Stimulated activated CD4-positive, alpha-beta T cell treated with anti-CD3 and anti-CD28 coated beads, Interleukin-4, amount 100 ng/mL, for 48 hours (primary cell): ENCODE measurements around the gene PLXNB2.
A peak's percentile ranks its signal among the peaks of the same experiment; 100 is the strongest.
"Not testable (repeated sequence)": the region's sequence is repeated elsewhere in the genome, so short reads cannot be mapped to it uniquely, and the experiment has no call there.

Experiments
- DNase-seq, 2 donors: peaks; one replicate each; pipeline ENCODE4 v3.0.0-alpha.2; 2020; ENCODE audit warnings: low read depth in 2 of 2

The PLXNB2 gene, protein sequence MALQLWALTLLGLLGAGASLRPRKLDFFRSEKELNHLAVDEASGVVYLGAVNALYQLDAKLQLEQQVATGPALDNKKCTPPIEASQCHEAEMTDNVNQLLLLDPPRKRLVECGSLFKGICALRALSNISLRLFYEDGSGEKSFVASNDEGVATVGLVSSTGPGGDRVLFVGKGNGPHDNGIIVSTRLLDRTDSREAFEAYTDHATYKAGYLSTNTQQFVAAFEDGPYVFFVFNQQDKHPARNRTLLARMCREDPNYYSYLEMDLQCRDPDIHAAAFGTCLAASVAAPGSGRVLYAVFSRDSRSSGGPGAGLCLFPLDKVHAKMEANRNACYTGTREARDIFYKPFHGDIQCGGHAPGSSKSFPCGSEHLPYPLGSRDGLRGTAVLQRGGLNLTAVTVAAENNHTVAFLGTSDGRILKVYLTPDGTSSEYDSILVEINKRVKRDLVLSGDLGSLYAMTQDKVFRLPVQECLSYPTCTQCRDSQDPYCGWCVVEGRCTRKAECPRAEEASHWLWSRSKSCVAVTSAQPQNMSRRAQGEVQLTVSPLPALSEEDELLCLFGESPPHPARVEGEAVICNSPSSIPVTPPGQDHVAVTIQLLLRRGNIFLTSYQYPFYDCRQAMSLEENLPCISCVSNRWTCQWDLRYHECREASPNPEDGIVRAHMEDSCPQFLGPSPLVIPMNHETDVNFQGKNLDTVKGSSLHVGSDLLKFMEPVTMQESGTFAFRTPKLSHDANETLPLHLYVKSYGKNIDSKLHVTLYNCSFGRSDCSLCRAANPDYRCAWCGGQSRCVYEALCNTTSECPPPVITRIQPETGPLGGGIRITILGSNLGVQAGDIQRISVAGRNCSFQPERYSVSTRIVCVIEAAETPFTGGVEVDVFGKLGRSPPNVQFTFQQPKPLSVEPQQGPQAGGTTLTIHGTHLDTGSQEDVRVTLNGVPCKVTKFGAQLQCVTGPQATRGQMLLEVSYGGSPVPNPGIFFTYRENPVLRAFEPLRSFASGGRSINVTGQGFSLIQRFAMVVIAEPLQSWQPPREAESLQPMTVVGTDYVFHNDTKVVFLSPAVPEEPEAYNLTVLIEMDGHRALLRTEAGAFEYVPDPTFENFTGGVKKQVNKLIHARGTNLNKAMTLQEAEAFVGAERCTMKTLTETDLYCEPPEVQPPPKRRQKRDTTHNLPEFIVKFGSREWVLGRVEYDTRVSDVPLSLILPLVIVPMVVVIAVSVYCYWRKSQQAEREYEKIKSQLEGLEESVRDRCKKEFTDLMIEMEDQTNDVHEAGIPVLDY (N-terminal part only)

DNA sequence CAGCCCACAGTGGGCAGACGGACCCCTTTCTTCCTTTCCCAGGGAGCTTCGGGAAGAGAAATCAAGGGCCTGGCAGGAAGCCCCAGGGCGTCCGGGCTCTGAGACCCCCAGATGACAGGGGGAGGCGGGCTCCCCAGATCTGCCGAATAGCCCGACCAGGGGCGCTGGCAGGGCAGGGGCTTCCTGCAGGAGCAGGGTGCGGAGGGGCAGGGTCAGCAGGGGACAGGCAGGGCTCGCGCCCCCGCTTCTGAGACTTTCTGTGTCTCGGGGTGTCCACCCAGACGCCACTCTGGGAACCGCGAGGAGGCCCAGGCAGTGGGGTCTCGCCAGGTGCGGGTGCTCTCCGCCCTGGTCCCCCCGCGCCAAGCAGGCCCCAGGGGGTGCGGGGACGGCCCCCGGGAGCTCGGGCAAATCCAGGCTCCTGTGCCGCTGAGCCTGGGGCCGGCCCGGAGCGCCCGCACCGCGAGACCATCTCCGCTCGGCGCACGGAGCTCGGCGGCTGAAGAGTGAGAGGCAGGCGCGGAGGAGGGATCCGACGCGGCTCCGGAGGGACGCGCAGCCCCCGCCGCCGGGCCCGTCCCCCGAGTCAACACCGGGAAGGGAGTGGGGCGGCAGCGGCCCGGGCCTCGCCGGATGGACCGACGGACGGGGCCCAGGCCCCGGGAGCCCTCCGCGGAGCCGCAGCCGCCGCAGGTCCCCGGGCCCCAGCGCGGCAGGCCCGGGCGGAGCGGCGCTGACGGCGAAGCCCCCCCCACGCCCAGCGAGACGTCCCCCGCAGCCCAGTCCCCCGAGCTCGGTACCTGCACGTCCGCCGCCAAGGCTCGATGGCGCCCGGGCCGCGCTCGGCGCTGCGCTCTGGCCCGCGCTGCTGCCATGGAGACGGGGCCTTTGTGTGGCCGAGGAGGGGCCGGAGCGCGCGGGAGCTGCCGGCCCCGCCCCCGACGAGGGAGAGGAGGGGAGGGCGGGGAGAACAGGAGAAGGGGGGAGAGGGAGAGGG is at the start of gene PLXNB2:
Gene PLXNB2, minus strand, starts transcription at position 894 of the 997 bp plus-strand sequence. CDS start 17,062 bp downstream, outside the sequence.
- DNase-seq = peak in 1 of 2 donors; percentile 23

DNA sequence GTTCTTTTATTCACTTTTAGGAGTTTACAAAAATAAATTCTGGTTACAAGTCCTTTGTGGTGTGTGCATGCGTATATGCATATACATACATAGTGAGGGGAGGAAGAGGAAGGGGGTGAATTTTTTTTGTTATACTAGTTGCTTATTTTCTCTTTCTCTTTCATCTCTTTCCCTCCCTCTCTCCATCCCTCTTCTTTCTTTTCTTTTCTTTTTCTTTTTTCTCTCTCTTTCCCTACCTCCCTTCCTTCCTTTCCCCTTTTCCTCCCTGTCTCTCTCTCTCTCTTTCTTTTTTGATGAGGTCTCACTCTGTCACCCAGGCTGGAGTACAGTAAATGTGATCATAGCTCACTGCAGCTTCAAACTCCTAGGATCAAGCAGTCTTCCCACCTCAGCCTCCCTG is 49.8 kb upstream of the PLXNB2 start:
- no peak for DNase-seq

DNA sequence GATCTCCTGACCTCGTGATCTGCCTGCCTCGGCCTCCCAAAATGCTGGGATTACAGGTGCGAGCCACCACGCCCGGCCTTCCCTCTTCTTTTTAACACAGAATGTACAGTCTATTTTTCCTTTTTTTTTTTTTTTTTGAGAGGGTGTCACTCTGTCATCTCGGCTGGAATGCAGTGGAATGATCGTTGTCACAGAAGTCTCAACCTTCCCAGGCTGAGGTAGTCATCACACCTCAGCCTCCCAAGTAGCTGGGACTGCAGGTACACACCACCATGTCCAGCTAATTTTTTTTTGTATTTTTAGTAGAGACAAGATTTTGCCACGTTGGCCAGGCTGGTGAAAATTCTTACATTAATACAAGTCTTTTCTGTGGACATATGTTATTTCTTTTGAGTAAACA is 48.7 kb upstream of the PLXNB2 start:
- no peak for DNase-seq

DNA sequence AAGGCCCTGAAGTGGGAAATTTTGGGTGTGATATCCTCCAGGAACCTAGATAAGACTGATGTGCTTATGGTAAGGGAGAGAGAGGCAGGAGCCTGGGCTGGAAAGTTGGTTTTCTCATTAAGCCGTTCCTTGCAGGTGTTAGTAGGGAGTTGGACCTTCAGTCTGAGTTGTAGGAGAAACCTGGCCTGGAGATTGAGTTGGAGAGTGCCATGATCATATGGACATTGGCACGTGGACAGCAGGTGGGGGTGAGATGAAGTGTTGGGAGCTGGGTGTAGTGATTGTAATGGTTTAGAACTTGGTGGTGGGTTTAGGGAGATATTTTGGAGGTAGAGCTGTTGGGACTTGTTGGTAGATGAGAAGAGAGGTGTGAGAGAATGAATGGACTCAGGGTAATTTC is 40.6 kb upstream of the PLXNB2 start:
- no peak for DNase-seq

DNA sequence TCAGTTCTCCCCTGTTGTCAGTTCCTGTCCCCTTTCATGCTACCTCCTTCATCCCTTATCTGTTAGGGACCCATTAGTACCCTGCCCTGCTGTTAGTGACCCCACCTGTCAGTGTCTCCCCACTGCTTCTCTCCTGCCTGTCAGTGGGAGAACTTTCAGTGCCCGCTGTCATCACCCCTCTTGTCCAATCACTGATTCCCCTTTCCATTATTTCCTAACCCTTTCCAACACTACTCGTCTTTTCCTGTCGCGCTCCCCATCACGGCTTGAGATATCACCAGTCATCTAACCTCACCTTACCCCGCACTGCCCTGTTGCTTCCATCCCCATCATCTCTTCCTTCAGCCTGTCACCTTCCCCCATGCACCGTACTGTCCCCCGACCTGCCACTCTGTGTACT is 39.7 kb upstream of the PLXNB2 start:
- no peak for DNase-seq

DNA sequence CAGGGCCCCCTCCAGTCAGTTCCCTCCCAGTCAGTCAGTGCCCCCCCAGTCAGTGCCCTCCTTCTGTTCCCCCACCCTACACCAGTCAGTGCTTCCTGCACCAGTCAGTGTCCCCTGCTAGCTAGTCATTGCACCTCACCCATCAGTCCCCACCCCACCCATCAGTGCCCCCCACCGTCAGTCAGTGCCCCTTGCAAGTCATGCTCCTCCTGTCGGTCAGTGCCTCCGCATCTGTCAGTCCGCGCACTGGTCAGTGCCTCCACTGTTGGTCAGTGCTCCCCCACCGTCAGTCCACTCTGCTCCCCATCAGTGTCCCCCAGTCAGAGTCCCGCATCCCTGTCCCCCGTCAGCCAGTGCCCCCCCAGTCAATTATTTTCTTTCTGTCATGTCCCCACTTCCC is 39.0 kb upstream of the PLXNB2 start:
- no peak for DNase-seq

DNA sequence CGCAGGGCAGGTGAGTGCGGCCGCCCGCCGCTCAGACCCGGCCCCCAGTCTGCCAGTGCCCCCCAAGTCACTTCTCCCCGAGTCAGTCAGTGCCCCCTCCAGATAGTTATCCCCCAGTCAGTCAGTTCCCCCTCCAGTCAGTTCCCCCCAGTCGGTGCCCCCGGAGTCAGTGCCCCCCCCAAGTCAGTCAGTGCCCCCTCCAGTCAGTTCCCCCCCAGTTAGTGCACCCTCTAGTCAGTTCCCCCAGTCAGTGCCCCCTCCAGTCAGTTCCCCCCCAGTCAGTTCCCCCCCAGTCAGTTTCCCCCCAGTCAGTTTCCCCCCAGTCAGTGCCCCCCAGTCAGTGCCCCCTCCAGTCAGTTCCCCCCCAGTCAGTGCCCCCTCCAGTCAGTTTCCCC is 36.1 kb upstream of the PLXNB2 start:
- no peak for DNase-seq

DNA sequence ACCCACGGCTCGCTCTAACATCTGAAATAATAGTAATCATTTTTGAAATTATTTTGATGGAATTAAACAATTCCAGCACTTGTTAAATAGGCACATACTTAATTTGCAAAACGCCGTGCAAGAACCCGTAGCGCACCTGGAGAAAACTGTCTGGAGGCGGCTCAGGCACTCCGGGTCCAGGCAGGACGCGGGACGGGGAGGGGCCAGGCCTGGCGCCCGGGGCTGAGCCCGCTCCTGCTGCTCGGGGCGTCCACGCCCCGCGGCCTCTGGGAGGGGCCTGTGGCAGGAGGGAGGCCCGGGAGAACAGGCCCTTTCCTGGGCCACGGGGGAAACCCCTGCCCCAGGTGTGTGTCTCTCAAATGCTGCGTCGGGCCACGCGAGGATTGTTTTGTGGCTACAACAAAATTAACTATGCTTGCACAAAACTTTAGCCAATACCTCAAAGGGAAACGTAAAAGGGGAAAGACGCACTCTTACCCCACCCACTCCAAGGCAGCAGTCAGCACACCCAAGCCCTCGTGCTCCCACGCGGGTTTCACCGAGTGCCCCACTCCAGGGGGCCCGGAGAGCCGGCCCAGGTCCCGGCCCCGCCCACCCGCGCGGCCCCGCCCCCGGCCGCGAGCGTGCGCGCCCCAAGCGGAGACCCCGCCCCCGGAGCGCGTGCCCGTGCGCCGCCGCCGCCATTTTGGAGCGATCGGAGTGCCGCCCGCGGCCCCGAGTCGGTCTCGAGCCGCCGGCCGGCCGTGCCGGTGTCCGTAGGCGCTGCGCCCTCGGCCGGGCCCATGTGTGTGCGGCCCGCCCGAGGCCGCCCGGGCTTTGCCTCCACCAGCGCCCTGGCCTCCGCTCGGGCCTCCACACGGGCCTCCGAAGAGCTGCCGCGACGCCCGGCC is 35.5 kb upstream of the PLXNB2 start, which contains the start of gene PPP6R2:
Gene PPP6R2, plus strand, starts transcription at position 677 of the 890 bp plus-strand sequence. CDS start 50,582 bp downstream, outside the sequence.
- DNase-seq = peak; percentile 84 to 87

DNA sequence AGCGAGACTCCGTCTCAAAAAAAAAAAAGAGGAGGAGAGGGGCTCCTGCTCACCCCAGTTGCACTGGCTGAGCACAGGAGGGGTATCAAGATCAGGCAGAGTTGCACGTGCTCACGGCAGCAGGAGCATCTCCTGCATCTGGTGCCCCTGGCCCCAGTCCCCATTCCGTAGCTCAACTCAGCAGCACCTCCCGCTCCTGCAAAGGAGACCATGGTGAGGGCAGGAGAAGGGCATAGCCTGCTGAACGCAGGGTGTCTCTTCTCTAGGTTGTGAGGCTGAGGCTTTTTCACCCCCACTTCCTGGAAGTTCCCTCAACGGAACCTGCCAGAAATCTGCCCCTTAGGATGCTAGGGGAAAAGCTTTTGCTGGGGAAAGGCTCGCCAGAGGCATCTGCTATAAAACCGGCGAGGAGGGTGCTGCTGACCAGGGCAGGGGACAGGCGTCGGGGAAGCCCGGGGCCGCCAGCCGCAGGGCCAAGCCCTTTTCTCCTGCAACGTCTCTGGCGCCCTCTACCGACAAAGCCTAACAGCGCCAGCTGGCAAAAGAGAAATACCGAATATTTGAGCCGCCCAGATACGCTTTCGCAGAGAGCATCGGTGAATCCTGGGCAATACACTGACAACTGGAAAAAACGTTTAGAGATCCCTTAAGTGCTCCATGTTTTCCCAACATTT is 34.7 kb upstream of the PLXNB2 start:
- peak; percentile 88 to 91 for DNase-seq

DNA sequence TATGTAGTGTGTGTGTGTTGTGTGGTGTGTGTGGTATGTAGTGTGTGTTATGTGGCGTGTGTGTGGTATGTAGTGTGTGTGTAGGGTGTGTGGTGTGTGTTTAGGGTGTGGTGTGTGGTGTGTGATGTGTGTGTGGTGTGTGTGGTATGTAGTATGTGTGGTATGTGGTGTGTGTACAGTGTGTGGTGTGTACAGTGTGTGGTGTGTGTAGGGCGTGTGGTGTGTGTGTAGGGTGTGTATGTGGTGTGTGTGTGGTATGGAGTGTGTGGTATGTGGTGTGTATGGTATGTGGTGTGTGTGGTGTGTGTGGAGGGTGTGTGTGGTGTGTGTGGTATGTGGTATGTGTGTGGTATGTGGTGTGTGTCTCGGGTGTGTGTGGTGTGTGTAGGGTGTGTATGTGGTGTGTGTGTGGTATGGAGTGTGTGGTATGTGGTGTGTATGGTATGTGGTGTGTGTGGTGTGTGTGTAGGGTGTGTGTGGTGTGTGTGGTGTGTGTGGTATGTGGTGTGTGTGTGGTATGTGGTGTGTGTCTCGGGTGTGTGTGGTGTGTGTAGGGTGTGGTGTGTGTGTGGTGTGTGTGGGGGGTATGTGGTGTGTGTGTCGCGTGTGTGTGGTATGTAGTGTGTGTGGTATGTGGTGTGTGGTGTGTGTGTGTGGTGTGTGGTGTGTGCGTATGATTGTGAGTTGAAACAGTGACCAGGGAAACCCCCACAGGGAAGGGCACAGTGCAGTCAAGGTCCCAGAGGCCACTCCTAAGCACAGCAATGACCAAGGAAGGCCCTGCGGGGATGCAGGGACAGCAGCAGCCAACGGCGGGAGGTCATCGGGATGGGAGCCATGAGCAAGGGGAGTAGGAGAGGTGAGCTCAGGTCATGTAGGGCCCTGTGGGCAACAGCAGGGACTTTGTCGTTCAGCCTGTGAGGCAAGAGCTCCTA is 32.8 kb upstream of the PLXNB2 start:
- no peak for DNase-seq

DNA sequence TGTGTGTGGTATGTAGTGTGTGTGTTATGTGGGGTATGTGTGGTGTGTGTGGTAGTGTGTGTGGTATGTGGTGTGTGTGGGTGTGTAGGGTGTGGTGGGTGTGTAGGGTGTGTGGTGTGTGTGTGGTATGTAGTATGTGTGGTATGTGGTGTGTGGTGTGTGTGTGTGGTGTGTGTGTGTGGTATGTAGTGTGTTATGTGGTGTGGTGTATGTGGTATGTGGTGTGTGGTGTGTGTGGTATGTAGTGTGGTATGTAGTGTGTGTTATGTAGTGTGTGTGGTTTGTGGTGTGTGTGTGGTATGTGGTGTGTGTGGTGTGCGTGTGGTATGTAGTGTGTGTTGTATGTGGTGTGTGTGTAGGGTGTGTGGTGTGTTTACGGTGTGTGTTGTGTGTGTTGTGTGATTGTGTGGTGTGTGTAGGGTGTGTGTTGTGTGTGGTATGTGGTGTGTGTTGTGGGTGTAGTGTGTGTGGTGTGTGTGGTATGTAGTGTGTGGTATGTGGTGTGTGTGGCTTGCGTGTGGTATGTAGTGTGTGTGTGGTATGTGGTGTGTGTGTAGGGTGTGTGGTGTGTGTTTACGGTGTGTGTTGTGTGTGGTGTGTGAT is 31.5 kb upstream of the PLXNB2 start:
- DNase-seq = no peak

DNA sequence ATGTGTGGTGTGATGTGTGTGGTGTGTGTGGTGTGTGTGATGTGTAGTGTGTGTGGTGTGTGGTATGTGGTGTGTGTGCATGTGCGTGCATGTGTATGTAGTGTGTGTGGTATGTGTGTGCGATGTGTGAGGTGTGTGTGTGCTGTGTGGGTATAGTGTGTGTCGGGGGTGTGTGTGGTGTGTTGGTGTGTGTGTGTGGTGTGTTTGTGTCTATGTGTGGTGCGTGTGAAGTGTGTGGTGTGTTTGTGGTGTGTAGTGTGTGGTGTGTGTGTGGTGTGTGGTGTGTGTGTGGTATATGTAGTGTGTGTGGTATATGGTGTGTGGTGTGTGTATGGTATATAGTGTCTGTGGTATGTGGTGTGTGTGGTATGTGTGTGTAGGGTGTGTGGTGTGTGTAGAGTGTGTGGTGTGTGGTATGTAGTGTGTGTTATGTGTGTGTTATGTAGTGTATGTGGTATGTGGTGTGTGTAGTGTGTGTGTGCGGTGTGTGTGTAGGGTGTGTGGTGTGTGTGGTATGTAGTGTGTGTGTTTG is 30.7 kb upstream of the PLXNB2 start:
- no peak for DNase-seq

DNA sequence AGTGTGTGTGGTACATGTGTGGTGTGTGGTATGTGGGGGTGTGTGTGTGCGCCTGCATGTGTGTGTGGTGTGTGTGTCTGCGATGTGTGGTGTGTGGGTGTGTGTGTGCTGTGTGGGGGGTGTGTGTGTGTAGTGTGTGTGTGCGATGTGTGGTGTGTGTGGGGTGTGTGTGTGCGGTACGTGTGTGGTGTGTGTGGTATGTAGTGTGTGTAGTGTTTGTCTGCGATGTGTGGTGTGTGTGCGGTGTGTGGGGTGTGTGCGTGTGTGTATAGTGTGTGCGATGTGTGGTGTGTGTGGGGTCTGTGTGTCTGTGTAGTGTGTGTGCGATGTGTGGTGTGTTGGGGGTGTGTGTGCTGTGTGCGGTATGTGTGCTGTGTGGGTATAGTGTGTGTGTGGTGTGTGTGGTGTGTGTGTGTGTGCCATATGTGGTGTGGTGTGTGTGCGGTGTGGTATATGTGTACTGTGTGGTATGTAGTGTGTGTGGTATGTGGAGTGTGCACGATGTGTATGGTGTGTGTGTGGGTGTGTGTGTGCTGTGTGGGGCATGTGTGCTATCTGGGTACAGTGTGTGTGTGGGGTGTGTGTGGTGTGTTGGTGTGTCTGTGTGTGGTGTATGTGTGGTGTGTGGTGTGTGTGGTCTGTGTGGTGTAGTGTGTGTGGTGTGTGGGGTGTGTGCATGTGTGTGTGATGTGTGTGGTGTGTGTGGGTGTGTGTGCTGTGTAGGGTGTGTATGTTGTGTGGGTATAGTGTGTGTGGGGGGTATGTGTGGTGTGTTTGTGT is 30.0 kb upstream of the PLXNB2 start:
- DNase-seq = no peak

DNA sequence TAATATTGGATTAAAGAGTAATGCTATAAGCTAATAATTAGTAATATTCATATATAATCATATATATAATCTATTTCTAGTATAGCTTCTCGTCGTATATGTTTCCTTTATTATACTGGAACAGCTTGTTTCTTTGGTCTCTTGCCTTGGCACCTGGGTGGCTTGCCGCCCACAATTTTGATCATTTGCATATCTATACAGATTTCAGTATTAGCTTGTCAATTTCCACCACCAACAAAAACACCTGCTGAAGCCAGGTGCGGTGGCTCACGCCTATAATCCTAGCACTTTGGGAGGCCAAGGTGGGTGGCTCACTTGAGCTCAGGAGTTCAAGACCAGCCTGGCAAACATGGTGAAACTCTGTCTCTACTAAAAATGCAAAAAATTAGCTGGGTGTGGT is 27.0 kb upstream of the PLXNB2 start:
- not testable (repeated sequence) for DNase-seq

DNA sequence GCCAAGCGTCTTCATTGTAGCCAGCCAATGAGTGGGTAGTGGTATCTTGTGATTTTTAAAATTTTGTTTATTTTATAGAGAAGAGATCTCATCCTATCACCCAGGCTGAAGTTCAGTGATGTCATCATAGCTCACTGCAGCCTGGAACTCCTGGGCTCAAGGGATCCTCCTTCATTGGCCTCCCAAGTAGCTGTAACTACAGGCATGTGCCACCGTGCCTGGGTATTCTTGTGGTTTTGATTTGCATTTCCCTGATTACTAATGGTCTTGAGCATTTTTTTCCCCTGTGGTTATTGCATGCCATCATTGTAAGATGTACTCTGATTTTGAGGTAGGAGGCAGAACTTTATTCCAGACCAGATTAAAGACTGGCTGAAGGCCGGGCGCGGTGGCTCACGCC is 21.8 kb upstream of the PLXNB2 start:
- DNase-seq = no peak

DNA sequence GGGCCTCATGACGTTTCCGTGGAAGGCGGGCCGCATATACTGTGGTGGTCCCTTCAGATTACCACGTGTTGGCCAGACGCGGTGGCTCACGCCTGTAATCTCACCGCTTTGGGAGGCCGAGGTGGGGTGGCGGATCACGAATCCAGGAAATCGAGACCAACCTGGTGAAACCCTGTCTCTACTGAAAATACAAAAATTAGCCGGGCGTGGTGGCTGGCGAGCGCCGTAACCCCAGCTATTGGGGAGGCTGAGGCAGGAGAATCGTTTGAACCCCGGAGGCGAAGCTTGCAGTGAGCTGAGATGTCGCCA is 20.2 kb upstream of the PLXNB2 start:
- DNase-seq = no peak
